Stimulated activated CD4-positive, alpha-beta T cell treated with anti-CD3 and anti-CD28 coated beads, Interleukin-2, amount 100 ng/mL, for 4 hours (primary cell): ENCODE data around the gene C22orf39.
A peak's percentile ranks its signal among the peaks of the same experiment; 100 is the strongest.

ENCODE experiments used
- DNase-seq: peaks from one replicate; pipeline ENCODE4 v3.0.0-alpha.2; 2020; ENCODE audit warnings: low read depth

Gene C22orf39

GRCh38 chr22:19477321-19478044 is 30.0 kb upstream of the C22orf39 start:
- DNase-seq = no peak

DNA sequence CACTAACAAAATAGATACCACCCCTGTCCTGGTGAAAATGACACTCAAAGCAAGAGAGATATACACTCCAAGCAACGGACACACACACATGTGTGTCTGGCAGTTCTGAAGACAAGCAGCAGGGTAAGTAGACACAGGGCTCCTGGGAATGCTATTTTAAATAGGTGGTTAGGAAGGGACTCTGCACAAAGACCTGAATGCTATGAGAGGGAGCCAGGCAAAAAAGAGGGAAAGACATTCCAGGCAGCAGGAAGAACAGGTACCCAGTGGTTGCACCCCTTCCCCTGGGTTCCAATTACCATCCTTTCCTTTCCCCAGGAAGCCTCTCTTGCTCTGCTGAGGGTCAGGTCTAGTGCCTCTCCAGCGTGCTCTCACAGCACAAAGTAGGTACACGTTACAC is 28.5 kb upstream of the C22orf39 start:
- DNase-seq = no peak

DNA sequence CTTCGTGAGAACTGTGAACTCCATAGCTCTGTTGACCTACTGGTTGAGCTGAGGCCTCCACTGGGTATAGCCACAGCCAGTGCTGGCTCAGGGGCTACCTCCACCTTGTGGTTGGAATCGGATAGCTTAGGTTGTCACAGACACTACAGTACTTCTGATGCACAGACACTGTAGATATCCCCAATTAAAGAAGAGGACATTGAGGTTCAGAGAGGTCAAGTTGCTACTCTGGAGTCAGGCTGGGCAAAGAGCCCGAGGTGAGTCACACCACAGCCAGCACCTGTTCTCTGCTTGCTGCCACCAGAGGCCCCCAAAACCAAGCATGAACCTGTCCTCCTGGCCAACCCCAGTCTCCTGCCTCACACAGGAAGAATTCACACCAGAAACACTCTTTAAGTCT is 26.1 kb upstream of the C22orf39 start:
- DNase-seq = no peak

DNA sequence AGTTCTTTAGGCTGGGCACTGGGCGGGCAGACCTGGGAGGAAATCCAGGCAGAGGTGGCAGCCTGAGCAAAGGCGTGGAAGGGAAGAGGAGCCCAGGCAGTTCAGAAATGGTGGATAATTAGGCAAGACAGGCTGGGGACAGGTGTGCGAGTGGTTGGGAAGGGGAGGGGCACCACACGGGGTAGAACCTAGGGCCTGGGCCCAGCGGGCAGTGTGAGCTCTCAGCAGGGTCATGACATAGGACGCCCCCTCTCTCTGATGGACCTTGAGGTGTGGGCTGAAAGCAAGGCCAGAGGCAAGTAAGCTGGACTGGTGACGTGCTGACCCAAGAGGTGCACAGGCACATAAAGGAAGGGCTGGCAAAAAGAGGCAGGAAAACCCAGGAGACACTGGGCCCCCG is 24.7 kb upstream of the C22orf39 start:
- DNase-seq = no peak

DNA sequence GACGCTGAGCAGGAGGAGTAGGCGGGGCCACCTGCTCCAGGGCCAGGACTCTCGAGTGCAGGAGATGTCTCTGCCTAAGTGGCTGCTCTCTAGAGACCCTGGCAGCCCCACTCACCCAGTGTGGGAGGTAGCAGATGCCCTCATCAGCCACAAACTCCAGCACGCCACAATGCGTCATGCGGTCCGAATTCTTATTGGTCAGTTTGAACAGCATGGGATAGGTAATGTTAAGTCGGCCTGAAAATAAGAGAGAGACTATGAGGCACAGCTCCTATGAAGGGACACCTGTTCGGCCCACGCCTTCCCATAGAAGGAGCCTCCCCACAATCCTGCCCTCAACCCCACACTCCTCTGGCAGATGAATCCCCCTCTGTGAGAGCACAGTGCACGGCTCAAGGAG is 24.1 kb upstream of the C22orf39 start:
- DNase-seq = no peak

GRCh38 chr22:19470010-19470409 is 22.5 kb upstream of the C22orf39 start:
- no peak for DNase-seq

- no peak for DNase-seq
Observed at GRCh38 chr22:19469421-19469820, 21.9 kb upstream of the C22orf39 start.

DNA sequence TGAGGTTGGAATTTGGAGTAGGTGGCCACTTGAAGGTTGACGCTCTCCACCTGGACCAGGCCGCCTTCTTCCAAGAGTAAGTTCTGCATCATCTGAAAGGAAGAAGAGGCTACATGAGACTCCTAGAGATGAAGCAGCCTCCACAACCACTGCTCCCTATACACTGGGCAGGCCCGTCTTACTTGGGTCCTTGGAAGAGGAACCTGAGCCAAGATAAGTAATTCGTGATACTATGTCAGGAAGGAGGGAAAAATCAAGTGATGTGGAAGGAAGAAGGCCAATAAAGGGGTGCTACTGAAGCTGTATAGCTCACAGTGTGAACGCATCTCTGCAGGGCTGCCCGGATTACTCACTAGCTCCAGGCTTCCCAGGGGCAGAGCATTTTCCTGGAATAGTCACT is 20.4 kb upstream of the C22orf39 start:
- DNase-seq = no peak

DNA sequence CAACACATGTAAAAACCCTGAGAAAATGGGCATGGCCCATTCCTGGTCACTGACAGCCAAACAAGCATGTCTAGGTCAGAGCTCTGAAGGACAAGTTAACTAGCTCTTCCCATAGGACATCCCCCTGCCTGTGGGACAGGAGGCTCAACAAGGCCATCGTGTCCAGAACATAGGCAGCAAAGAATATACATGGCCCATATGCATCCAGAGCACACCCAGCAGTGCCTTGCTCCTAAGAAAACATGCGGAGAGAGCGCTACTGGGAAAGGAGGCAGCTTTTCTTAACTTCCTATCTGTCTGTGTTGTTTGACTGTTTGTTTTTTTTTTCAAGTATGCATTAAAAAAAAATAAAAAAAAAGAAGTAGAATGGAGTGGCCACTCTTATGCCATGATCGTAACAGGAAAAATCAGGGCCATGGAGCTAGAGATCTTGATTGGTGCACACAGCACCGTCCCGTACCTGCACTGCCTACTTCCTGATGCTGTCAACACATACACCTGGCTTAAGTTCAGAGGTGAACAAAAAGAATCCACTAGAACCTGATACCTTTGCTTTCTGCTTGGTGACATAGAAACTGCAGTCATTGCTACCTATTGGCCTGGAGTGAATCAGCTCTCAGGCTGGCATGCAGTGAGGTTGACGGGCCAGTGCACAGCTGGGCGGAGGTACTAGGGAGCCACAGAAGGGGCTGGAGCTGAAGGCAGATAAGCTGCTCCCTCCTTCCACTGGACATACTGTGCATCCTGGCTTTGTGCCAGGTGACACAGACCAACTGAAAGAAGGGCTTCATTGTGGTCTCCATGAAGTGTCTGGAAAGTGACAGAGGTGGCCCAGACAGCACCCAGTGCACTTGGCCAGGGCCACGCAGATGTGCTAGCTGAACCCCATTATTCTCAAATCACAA is 19.6 kb upstream of the C22orf39 start:
- DNase-seq = no peak

DNA sequence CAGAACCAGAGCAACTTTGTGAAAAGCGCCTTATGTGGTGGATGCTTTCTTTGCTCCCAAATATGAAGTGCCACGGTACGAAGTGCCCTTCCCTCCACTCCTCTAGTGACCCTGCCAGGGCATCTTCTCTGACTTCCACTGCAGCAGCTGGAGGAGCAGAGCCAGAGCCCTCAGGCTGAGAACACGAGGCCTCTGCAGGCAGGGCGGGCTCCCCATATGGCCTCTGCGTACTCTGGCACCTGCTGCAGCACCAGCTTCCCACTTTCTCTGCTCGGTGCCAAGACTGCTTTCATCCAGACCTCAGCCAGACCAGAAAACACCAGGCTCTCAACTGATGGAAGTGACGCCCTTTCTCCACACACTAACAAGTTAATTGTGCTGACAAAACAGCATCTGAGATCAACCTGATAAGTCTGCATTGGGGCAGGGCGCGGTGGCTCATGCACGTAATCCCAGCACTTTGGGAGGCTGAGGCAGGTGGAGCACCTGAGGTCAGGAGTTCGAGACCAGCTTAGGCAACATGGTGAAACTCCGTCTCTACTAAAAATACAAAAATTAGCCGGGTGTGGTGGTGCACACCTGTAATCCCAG is 18.7 kb upstream of the C22orf39 start:
- DNase-seq = no peak

- DNase-seq = no peak
Observed at GRCh38 chr22:19464975-19465374, 17.5 kb upstream of the C22orf39 start.

DNA sequence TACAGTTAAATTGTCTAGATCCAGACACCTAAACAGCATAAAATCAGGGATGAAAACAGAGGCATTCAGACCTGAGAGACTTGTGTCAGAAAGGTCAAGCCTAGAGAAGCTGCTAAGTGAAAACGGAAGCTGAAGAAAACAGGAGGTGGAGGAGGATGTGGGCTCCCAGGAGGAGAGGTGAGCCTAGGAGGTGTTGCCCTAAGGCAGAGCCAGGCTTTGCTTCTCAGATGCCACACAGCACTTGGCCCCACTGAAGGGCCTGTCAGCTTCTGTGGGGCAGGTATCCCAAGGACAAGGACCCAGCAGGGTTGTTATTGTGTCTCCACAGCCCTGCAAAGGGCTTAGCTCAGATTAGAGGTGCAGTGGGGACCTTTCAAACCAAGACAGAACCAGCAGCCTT is 17.0 kb upstream of the C22orf39 start:
- DNase-seq = no peak

DNA sequence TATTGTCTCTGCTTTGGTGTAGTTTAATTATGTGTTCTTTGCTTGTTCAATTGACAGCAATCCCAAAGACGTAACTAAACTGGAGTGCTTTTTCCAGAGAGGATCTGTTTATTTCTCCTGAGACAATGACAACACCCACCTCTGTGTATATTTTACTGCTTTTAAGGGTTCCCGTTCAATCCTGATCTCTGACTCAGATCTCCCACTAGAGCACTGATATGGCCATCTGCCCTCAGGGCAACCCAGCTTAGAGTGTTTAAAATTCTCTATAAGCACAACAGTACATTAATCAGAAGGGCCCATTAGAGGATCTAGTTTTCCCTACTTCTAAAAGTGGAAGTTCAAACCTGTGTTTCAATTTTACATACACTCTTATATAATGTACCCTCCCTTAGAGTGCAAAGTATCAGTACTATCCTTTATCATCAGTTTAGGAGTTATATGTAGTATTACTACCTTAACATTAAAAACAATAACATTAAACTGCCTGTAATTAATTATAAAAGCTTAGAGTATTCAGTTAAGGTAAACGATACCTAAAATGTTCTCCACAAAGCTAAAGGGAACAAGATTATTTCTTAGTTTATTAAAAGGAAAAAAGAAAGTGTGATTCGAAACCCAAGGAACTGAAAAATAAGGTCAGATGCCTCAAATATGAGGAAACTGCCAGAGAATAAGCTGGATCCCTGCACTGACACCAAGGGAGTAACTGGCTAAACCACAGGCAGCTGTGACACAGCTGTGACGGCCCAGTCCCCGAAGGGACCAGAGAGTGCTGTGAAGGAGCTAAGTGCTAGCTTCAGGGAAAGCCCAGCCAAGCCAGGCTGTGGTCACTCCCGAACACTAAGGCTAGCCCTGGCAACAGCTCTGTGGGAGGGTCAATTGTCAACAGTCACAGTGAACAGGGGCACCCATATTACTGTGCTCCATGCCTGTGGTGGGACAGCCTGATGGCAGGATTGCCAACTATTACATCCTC is 16.3 kb upstream of the C22orf39 start:
- DNase-seq = no peak

GRCh38 chr22:19463008-19463407 is 15.5 kb upstream of the C22orf39 start:
- no peak for DNase-seq

- DNase-seq = no peak
Observed at GRCh38 chr22:19461506-19461905, 14.0 kb upstream of the C22orf39 start.

DNA sequence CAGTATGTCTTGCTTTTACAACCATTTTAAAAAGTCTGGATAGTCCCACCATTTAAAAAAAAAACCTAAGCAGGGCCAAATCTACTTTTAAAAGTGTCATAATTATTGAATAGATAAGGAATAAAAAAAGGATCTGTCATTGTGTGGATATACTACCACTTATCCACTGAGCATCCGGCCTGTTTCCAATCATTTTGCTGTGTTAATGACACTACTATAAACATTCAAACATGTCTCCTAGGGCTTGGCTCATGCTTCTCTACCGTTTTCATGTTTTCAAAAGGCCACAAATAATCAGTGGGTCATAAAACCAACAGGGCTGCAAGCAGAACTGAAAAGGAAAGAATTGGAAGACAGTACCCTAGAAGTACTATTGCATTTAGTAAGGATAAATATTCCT is 12.5 kb upstream of the C22orf39 start:
- no peak for DNase-seq

DNA sequence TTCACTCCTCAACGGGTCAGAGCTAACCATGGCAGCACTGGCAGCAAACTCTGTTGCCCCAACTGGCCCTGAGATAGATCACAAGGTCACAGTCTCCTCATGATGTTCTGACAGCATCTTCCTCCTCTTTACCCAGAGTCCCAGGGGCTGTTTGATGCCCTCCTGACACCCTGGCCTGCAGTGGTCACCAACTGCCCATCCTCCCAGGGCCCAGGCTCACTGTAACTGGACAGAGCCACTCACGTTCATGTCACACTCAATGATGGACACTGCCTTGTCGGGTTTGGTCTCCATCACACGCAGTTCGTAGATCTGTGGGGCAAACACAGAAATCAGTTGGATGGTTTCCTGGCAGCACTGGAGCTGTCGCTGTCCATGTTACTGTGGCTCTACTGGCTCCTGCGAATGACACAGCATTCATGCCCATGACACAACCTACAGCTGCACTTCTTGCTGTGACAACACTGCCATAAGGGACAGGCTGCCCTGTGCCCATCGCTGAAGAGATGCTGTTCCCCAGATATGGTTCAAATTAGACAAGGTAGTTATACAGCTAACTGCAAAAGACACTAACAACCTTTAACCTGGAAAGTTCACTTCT is 10.4 kb upstream of the C22orf39 start:
- DNase-seq = no peak

DNA sequence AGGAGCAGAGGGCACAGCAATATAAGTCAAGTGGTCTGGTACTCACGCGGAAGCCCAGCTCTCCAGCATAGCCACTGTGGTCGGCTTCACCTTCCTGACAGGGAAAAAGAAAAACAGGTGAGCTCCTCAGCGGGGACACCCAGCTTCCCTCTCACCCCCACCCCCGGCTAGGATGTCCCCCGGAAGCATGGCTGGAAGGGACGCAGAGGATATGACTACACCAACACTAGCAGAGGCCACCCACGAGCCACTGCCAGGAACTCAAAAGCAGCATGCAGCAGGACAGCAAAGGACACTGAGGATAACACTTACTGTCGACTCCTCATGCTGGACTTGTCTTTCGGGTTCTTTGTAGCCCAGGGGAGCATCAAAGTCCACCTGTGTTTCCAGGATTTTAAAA is 9.0 kb upstream of the C22orf39 start:
- no peak for DNase-seq

DNA sequence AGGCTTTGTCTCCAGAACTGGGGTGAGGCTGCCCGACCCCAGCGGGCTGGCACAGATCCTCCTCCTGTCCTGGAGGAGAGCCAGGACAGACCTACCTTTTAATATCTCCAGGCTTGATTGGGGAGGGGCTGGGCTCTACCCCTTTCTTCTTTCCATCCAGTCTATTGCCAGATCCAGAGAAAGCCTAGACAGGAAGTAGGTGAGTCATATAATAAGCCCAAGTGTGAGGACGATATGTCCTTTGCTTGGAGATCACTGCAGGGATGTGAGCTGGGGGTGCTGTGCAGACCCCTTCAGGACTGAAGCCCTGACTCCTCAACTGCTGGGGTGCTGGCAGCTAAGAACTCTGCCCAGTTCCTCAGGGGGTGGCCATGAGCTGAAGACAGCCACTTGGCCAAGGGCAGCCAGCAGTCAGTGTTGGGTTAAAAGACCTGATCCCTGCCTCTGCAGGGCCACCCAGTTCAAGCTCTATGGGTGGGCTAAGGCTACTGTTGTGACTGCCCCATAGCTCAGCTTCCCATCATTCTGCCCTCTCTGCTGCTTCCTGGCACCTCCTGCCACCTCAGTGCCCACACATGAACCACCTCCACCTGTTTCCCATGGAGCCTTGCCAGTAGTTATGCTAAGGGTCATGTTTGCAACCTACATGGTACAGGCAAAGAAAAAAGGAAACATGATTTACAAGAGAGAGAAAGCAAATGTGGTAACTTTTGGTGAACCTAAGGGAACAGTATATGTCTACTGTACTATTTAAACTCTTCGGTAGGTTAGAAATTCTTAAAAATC is 8.3 kb upstream of the C22orf39 start:
- no peak for DNase-seq

- DNase-seq = no peak
Observed at GRCh38 chr22:19455033-19455432, 7.5 kb upstream of the C22orf39 start.

DNA sequence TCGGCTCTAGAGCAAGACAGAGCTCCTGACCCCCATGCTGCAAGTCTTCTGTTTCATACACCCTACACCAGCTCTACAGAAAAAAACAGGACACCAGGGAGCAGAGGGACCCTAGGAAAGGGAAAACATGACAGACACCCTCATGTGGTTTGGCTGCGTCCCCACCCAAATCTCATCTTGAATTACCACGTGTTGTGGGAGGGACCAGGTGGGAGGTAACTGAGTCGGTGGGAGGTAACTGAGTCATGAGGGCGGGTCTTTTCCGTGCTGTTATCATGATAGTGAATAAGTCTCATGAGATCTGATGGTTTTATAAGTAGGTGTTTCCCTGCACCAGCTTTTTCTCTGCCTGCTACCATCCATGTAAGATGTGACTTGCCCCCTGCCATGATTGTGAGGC is 6.6 kb upstream of the C22orf39 start:
- DNase-seq = peak; percentile 21
